ENCODE results near the gene PRMT3.
"Not testable (repeated sequence)": the region's sequence is repeated elsewhere in the genome, so short reads cannot be mapped to it uniquely, and the experiment has no call there.

The PRMT3 gene

DNA sequence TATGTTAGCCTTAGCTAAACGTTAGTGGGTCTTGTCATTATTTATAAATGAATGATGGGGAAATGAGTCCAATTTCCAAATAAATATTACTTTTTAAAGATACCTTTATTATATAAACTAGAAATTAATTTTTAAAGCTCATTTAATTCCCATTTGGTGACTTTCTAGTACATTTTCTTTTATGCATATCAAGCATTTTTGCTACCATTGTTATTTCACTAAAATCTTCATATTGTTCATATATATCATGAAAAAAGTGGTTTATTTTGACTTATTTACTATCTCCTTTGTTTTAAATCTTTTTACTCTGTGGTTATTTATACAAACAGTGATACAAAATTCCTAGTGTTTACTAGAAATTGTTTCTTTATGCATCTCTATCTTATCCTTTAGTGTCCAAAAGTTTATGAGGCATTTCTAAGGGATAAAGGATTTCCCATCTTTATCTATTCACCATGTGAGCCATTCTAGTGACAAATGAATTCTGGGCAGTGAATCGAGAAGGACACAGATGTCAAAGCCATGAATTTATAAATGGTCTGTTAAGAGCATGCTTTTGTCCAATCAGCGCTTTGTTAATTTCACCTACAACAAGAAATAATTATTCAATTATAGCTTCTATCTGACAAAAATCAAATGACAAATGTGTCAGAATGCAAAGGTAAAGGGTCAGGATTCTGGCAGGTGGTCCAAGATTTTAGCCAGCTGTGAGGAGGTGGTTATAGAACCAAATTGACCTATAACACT lies 70.6 kb downstream of the PRMT3 start:
- no peak for DNase-seq

DNA sequence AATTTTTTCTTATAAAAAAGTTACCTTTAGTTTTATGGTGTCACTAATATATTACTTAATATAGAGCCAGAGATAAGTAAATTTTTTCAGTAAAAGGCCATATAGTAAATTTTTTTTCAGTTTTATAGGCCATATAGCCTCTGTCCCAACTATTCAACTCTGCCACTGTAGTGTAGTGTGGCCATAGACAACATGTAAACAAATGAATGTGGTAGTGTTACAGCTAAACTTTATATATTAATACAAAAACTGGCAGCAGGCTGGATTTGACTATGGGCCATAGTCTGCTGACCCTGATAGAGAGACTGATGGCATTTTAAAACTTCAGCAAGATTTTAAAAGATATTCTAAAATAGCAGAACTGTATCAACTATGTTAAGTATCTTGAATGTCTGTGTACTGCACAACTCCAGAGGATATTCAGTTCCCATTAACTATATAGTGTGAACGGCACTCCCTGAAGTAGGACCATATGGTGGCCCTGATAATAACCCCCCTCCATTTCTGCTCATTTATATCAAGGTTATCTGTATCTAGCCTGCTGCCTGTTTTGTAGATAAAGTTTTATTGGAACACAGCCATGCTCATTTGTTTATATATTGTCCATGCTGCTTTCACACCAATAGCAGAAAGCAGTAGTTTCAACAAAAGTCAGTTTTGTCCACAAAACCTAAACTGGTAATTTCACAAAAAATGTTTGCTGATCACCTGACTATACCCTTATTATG lies 71.6 kb downstream of the PRMT3 start:
- DNase-seq: no peak

DNA sequence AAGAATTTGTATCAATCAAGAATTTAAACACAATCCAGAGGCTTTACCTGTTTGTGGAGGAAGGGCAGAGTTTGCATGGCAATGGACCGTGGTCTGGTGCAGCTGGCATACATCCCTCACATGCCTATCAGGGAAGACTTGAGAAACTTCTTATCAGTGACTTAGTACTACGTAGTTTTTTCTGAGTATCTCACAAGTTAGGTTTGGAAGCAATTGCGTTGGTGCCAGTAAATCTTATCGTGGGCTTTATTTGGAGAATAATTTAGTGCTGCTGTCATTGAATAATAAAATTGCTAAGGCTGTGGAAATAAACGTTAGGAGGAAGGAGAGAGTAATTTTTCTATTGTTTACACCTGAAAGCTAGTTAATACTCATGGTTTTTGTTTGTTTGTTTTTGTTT lies 72.3 kb downstream of the PRMT3 start:
- no peak for DNase-seq

DNA sequence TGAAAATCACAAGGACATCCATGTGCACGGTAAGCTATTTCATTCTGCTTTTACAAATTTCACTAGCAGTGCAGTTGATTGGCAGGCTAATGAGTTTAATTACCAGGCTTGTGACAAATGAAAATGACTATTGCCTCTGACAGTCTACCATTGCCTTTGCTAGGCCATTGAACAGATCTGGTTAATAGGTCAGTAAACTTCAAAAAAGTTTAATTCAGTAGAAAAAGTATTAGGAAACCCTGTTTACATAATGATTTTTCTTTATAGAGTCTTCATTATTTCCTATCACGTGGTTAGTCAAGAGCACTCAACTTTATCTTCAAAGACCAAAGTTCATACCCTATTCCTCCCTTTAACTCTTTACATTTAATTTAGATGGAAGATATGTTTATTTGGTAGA lies 77.0 kb downstream of the PRMT3 start:
- DNase-seq: no peak

DNA sequence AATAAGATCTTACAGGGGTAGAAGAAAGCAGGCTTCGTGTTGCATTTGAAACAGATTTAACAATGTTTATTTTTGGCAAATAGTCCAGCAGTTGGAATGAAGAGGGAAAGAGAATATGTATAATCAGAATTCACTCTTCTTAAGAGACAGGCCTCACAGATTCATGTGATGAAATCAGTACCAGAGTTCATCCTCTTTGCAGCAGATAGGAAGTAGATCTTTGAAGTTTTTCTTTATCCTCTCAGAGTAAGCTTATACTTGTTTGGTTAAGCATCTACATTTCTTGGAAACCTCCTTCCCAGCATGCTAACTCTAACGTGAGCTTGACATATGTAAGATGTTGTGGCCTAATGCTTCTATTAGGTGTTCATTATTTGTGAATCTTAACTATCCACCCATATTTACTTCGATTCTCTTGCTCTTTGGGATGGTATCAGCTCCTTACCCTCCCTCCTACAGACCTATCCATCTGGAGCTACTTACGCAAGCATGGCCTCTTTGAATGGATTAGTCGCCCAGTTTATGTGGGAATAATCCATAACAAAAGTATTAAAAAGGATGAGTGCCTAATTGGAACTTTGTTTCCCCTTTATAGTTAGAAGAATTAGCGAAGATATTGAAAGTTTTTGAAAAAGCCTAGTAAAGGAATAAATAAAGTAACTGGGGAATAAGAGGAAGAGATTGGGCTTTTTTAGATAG lies 80.1 kb downstream of the PRMT3 start:
- no peak for DNase-seq

DNA sequence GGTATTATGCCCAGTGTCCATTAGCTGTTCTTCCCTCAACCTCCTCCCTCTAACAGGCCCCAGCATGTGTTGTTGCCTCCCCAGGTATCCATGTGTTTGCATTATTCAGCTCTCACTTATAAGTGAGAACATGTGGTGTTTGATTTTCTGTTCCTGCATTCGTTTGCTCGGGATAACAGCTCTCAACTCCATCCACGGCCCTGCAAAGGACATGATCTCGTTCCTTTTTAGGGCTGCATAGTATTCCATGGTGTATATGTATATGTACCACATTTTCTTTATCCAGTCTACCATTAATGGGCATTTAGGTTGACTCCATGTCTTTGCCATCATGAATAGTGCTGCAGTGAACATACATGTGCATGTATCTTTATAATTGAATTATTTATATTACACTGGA lies 82.8 kb downstream of the PRMT3 start:
- DNase-seq: no peak

DNA sequence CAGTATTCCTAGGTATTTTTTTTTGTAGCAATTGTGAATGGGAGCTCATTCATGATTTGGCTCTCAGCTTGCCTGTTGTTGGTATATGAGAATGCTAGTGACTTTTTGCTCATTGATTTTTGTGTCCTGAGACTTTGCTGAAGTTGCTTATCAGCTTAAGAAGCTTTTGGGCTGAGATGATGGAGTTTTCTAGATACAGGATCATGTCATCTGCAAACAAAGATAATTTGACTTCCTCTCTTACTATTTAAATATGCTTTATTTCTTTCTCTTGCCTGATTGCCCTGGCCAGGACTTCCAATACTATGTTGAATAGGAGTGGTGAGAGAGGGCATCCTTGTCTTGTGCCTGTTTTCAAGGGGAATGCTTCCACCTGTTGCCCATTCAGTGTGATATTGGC lies 84.4 kb downstream of the PRMT3 start:
- not testable (repeated sequence) for DNase-seq

DNA sequence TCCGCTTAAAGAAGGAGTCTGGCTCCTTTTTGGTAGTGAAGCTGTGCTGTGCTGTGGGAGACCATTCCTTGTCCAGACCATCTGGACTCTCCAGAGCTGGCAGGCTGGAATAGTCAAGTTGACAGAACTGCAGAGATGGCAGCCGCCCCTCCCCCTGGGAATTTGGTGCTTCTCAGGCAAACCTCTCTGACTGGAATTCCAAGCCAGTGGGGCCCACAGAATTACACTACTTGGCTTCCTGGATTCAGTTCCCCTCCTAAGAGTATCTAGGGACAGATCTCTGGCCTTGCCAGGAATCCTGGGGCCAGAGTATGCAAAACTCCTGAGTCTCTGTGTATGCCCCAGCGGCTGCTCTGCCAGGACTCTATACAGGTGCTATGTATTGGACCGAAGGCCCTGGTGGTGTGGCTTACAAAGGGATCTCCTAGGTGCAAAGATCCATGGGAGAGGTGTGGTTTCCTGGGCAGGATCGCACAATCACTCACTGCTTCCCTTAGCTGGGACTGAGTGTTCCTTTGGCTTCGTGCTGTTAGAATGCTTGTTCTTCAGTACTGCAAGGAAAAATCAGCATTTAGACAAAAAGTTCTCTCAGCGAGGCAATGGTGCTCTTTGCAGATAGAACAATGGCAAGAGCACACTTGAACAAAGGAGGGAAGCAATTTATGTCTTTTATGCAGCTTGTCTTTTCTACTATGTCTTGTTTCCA lies 86.8 kb downstream of the PRMT3 start:
- DNase-seq: no peak

DNA sequence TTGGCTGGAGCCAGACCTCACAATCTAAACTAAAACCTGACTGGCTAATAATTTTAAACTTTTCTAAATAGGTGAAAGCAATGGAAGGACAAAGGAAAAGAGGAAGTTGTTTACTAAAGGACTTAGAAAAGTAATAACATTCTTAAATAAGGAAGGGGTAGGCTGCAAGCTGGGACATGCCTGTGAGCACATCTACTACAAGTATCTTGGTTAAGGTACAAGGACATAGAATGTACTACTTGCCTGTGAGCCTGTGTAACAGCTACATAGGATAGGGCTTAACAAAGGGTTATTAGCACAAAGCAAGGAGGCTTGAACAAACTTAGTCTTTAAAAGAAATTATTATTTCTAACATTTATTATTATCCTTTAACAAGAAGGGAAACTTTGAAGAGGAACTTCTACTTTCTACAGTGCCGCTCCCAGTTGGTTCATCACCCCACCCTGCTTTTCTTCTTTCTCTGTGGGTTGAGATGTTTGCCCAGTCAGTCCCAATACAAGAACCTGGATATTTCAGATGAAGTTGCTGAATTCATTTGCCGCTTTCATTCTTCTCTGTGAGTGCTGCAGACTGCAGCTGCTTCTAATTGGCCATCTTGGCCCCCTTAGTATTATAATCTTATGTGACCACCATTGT lies 87.5 kb downstream of the PRMT3 start:
- DNase-seq: no peak

DNA sequence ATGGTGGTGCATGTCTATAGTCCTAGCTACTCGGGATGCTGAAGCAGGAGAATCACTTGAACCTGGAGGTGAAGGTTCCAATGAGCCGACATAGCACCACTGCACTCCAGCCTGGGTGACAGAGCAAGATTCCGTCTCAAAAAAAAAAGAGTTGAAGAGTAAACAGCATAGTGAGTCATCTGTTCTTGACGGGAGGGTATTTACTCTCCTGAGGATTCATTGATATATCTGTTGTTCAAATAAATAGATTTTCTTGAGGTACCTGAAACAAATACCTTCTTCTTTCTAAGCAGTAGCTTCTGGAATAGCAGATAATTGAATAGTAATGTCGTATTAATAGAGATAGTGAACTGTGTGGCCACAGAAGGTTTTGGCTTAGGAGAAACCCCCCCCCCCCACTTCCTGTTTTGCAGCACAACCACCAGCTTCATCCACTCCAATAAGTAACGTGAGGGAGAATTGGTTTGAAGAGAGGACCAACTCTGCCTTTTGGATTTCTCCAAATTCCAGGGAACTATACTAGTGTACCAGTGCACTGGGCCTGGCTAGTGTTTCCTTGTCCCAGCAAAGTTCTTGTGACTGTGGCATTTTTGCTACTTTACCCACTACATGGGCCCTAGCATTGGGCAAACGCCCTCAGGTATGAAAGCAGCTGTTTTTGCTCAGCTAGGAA lies 90.0 kb downstream of the PRMT3 start:
- DNase-seq: no peak

DNA sequence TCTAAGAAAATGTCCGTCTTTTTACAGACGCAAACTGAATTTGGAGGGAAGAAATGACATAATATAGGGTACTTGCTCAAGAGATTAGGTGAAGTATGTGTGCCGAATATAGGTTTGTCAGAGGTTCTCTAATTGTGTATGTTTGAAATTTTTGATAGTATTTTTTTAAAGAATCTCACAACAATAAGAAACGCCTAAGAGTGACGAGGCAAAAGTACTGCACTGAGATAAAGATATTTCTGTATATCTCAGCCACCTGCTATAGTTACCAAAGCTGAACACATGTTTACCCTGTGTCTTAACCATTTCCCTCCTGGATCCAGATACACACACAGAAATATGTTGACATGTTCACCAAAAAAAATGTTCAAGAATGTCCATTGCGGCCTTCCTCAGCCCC lies 92.0 kb downstream of the PRMT3 start:
- no peak for DNase-seq

DNA sequence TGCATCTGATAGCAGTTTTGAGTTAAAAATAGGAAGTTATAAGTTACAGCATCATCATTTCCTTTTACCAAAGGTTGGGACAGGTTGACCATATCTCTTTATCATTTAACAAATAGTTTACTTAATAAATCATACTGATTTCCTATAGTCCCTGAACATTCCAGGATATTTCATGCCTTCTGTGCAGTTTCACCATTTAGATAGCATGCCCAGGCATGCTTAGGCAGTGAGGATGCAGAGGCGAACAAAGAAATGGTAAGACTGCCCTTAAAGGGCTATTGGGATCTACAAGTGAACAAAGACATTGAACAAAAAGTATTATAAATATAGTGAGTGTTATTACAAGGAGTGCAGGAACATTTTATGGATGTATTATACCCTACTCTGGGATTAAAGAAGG lies 96.4 kb downstream of the PRMT3 start:
- no peak for DNase-seq

DNA sequence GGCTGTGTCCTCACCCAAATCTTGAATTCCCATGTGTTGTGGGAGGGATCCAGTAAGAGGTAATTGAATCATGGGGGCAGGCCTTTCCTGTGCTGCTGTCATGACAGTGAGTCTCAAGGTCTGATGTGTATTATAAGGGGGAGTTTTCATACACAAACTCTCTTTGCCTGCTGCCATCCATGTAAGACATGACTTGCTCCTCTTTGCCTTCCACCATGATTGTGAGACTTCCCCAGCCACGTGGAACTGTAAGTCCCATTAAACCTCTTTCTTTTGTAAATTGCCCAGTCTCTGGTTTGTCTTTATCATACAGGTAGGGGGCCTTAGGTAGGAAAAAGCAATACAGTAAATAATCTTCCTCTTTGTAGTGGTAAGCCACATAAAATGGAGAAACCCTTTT lies 96.9 kb downstream of the PRMT3 start:
- not testable (repeated sequence) for DNase-seq

DNA sequence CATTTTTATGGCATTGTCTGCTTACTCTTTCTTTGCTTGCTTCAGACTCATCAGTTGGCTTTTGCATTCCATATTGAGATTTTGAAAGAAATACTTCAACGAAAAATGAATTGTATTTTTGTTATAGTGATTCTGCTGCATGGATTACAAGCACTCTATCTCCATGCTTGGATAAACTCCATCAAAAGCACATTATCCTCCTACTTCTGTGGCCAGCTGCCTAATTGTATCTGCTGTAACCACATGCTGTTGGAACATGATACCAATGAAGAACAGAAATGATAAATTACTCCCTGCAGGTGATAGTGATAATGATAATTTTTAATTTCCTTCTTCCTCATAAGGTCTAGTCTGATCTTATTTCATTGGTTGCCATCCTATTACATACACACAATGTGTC lies 100.8 kb downstream of the PRMT3 start:
- DNase-seq: no peak

DNA sequence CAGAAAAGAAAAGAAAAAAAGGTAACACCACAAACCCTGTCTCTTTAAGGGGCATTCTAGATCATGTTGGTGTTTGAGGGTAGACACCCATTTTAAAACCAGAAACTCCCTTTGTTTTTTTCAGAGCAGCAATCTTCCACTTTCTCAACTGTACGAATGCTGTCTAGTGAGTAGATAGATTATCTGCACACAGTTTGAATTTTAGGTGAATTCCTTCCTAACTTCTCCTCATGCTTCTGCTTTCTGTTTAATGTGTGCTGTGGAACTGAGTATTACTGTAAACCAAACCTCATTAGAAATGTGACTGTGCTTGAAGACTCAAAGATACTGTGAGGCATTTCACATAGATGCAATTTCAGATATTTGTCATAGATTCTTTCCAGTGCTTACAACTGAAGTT lies 102.4 kb downstream of the PRMT3 start:
- DNase-seq: no peak

DNA sequence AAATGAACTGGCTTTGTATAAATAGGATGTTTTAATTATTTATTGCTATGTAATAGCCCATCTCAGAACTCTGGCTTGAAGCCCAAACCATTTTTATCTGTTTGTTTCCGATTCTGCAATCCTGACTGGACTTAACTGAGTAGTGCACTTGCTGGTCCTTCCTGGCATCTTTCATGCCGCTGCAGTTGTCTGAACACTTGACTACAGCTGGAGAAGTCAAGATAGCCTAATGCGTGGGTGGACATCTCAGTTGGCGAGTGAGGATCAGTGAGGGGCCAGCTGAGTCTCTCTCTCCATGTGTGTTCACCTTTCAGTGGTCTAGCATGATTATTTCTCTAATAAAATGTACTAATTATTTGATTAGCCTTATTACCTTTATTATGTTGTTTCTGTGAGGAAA lies 105.8 kb downstream of the PRMT3 start:
- DNase-seq: no peak

DNA sequence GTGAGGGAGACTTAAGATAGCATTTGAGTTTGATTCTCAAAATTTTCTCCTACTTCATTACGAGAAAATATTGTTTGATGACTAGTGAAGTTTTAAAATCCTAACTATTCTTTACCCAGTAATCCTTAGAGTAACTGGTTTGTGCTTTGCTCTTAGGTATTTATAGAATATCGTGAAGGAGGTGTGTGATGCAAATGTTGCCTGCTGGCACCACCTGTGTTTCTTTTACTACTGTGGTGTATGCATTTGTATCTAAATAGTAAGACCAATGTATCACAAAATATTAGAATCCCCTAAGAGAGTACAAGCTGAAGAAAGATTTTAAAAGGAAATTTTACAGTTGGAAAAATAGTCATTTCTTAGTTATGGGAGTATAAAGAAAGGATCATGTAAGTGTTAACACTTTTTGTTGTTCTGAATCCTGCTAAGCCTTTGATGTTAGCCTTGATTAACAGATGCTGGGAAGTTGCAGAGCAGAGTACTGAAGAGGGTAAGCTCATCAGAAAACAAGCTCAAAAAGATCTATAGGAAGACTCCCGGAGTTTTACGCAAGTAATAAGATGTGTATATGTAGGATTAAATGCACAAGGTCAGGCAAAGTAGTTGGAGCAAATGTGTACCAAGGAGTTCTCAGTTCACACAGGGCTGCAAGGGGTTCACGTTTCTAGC lies 109.7 kb downstream of the PRMT3 start:
- DNase-seq: no peak

DNA sequence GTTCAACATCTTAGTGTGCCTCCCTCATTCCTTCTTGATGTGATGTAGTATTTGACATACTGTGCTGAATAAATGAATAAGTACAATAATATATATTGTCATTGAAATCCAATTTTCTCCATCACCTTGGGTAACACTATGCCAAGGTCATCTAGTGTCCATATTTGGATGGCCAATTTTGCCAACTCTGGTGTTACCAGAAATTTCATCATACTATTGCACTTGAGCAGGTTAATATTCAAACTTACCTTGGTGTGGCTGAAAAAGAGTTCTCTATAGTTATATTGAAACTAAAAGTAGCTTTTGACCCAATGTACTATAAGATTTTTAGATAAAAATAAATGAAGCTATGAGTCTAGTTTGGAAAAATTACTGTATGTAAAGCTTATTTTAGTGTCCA lies 113.7 kb downstream of the PRMT3 start:
- no peak for DNase-seq

DNA sequence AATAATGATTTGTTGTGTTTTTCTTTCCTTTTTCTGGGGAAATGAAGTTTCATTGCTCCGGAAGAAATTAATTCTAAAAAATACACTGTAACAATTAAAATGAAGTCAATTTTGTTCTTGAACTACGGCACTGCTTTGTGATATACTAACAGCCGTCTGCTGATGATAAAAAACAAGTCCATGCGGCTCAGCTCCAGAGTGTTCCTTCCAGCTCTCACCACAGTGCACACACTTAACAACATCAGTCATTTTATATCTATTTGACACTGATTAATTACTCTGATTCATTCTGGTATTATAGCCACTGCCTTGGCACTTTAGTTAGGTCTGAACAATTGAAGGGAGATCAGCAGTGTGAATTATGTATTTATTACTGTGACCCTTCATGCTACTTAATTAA lies 114.5 kb downstream of the PRMT3 start:
- no peak for DNase-seq

DNA sequence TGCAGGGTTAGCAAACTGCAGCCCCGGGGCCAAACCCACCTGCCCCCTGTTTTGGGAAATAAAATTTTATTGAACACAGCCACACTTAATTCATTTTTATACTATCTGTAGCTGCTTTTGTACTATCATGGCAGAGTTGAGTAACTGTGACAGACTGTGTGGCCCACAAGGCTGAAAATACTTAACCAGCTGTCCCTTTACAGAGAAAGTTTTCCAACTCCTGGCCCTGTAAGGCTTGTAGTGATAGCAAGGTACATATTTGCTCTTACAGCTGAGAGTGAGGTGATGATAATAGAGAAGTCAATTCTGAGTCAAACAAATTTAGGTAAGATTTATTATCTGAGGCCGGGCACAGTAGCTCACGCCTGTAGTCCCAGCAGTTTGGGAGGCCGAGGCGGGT lies 124.5 kb downstream of the PRMT3 start:
- no peak for DNase-seq

DNA sequence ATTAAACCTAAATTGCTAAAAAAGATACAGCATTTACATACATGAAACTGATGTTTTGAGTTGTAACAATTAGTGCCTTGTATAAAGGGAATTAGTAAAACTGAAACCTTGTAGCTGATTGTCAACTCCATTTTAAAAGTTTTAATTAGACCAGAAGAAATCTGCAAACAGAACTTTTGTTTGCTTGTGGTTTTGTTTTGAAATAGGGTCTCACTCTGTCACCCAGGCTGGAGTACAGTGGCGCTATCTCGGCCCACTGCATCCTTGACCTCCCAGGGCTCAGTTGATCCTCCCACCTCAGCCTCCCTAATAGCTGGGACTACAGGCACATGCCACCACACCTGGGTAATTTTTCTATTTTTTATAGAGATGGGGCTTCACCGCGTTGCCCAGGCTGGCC lies 125.4 kb downstream of the PRMT3 start:
- DNase-seq: no peak

DNA sequence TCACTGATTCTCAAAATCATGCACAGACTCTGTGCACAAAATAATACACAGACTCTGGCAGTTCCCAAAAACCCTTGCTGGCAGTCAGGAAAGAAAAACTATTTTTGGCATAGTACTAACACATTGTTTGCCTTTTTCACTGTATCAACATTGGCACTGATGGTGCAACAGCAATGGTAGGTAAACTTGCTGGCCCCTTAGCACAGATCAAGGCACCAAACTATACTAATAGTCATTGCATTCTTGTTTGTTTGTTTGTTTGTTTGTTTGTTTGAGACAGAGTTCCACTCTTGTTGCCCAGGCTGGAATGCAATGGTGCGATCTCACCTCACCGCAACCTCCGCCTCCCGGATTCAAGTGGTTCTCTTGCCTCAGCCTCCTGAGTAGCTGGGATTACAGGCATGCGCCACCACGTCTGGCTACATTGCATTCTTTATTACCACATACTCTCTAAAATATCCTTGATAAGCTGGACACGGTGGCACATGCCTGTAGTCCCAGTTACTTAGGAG lies 130.9 kb downstream of the PRMT3 start:
- DNase-seq: no peak
